Panc1 (cell line): ENCODE measurements around the gene CST1. TPM values are rescaled to one million over a fixed set of nuclear protein-coding genes. Genes with fewer than 3 reads are reported as not detected.
"Not testable (repeated sequence)": the region's sequence is repeated elsewhere in the genome, so short reads cannot be mapped to it uniquely, and the experiment has no call there.

Experiments
- ATAC-seq: fragments of 200-7000 bp; cut with Tn5 transposase; 2 replicates; pipeline ENCODE4 v1.9.1; 2020; ENCODE audit warnings: mild to moderate bottlenecking, moderate library complexity
- Bru-seq: library from RNA; stranded (reverse); fragments of 400-500 nt; gene quantifications from one replicate; lab custom pipeline; 2021; lab: Mats Ljungman, UMichigan
- BruChase-seq, 2 experiments: library from RNA; stranded (reverse); fragments of 400-500 nt; gene quantifications; one replicate each; lab custom pipeline; 2021; lab: Mats Ljungman, UMichigan
- BruUV-seq: library from RNA; stranded (reverse); fragments of 400-500 nt; replicated peaks from 2 replicates; lab custom pipeline; 2021; lab: Mats Ljungman, UMichigan
- CTCF ChIA-PET: fragments of 300-600 bp; sonication (Branson Sonifier 250); formaldehyde crosslinking; loops from one replicate; lab custom pipeline; 2022; ENCODE audit warnings: antibody characterized with exemption; lab: Charles Lee
- POLR2A ChIA-PET: fragments of 300-600 bp; sonication (Branson Sonifier 250); formaldehyde crosslinking; loops from one replicate; lab custom pipeline; 2022; ENCODE audit warnings: antibody characterized with exemption; lab: Charles Lee
- DNase-seq: peaks from one replicate; pipeline ENCODE4 v3.0.0-alpha.2; 2010; ENCODE audit warnings: low read depth, low spot score
- H3K27ac ChIP-seq: 2 replicates; pipeline ENCODE4 v1.5.1; 2011; ENCODE audit warnings: mild to moderate bottlenecking, low read length, inconsistent platforms
- H3K27me3 ChIP-seq: fragments of 200-500 bp; sonication (Bioruptor generic); 2 replicates; pipeline ENCODE4 v1.6.0; 2014; ENCODE audit warnings: low read length, inconsistent platforms; ENCODE audit not compliant: control insufficient read depth, insufficient read depth
- H3K36me3 ChIP-seq: fragments of 200-500 bp; sonication (Bioruptor generic); 2 replicates; pipeline ENCODE4 v1.5.1; 2014; ENCODE audit warnings: inconsistent platforms, mild to moderate bottlenecking, low read length, moderate library complexity; ENCODE audit not compliant: control insufficient read depth, insufficient read depth
- H3K4me1 ChIP-seq: 2 replicates; pipeline ENCODE4 v1.5.1; 2011; ENCODE audit warnings: inconsistent platforms, mild to moderate bottlenecking, low read length, moderate library complexity; ENCODE audit not compliant: control insufficient read depth, insufficient read depth
- H3K4me3 ChIP-seq, 2 experiments: 2 replicates each; pipeline ENCODE4 v1.5.1; 2011 to 2012; ENCODE audit warnings: low read depth in 2 of 2, low read length in 2 of 2, mild to moderate bottlenecking in 2 of 2, inconsistent platforms in 1 of 2, moderate library complexity in 1 of 2
- H3K9me3 ChIP-seq: fragments of 200-500 bp; sonication (Bioruptor generic); 2 replicates; pipeline ENCODE4 v1.5.1; 2014; ENCODE audit warnings: low read depth, mild to moderate bottlenecking, inconsistent platforms, low read length, moderate library complexity; ENCODE audit not compliant: control insufficient read depth, insufficient read depth
- TCF7L2 ChIP-seq: IDR thresholded peaks from 2 replicates; pipeline ENCODE4 v1.6.1; 2011; ENCODE audit warnings: mild to moderate bottlenecking, low read depth, low read length, inconsistent platforms
- in situ Hi-C: cut with HindIII; loops from 2 replicates; pipeline ENCODE4 v1.10.0; 2016; ENCODE audit warnings: low sequenced_read_pairs, low pct_unique_long_range_greater_than_20kb
- intact Hi-C: fragments of 100-400 bp; cut with micrococcal nuclease; formaldehyde crosslinking; loops from one replicate; pipeline ENCODE4 v1.10.0; 2022; ENCODE audit not compliant: unreplicated experiment
- long read RNA-seq: library from polyadenylated mRNA; unstranded; transcript quantifications from one replicate; pipeline ENCODE4 v2.0.0, GENCODE V29; 2021; ENCODE audit not compliant: unreplicated experiment
- polyA plus RNA-seq: library from polyadenylated mRNA; unstranded; fragments of >200 nt; gene quantifications from one replicate; pipeline ENCODE4 v1.2.1, GENCODE V29; 2012; ENCODE audit warnings: missing spikeins; ENCODE audit not compliant: insufficient read length
- total RNA-seq: library from RNA; stranded (reverse); gene quantifications from one replicate; pipeline ENCODE4 v1.2.1, GENCODE V29; 2021; ENCODE audit not compliant: unreplicated experiment
- TF ChIP-seq, protein P1 (sequence below): fragments of 450-650 bp; IDR thresholded peaks from 2 replicates; pipeline ENCODE4 v1.5.1; 2017; ENCODE audit warnings: mild to moderate bottlenecking
- TF ChIP-seq, protein P2 (sequence below), 2 experiments: IDR thresholded peaks; 2 replicates each; pipeline ENCODE4 v1.6.1; 2011 to 2012; ENCODE audit warnings: low read depth in 2 of 2, control low read depth in 1 of 2, low read length in 1 of 2, mild to moderate bottlenecking in 1 of 2, moderate library complexity in 1 of 2; ENCODE audit not compliant: insufficient read depth in 1 of 2

The CST1 gene, protein sequence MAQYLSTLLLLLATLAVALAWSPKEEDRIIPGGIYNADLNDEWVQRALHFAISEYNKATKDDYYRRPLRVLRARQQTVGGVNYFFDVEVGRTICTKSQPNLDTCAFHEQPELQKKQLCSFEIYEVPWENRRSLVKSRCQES
- total RNA-seq = not detected
- polyA plus RNA-seq = not detected
- Bru-seq, nascent RNA = not detected
- BruChase-seq, experiment 1, labeled RNA remaining after a 2-hour chase = not detected
- BruChase-seq, experiment 2, labeled RNA remaining after a 6-hour chase = not detected
- long read RNA-seq = 0 reads

DNA sequence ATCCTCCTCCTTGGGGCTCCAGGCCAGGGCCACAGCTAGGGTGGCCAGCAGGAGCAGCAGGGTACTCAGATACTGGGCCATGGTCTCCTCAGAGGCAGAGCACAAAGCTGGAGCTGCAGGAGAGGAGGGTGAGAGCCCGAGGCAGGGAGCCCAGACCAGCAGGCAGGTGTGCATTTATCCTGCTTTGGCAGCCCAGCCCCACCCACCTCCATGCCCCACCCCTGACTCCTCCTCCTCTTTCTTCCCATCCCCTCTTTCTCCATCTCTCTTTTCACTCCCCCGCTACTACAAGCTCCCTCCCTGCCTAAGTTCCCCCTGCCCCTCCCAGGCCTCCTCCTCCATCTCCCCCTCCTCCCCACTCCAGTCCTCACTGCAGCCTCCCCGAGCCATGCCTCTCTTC lies at the start of gene CST1:
TSS of gene CST1 (minus strand) at position 150 of the 400 bp plus-strand sequence. CDS start at position 81, 69 bp downstream.
- H3K4me3 ChIP-seq, H3K36me3 ChIP-seq, DNase-seq, in situ Hi-C loops, intact Hi-C loops, CTCF ChIA-PET, BruUV-seq, H3K27ac ChIP-seq, H3K9me3 ChIP-seq, H3K4me1 ChIP-seq, POLR2A ChIA-PET, ATAC-seq, H3K27me3 ChIP-seq: not testable (repeated sequence)

DNA sequence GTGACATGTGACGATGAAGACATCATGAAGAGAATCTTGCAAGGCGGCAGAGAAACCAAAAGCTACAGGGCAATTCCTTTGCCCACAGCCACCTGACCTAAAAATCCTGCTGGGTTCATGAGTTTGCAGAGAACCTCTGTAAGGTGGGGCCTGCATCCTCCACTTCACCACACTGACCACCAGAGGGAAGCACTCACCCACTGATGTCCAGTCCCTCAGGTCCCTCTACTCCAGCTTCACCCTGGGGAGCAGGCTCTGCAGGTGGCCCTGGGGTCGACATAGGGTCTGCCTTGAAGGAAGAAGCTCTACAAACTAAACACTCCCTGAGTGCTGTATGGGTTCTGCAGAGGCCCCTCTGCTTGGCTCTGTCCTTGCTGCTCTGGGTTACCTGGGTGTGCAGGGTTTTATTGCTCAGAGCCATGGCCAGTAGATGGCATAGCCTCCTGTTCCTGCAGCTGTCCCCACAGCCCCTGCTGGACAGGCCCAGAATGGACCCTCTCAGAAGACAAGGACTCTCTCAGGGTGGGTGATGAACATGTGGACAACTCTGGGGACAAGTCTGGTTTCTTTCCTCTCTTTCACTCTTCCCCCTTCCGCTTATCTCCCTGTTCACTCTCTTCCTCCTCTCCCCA lies 48.6 kb upstream of the CST1 start:
- POLR2A ChIA-PET, H3K27ac ChIP-seq, H3K4me1 ChIP-seq, H3K9me3 ChIP-seq, H3K27me3 ChIP-seq, H3K36me3 ChIP-seq, intact Hi-C loops, DNase-seq, H3K4me3 ChIP-seq, BruUV-seq, in situ Hi-C loops: not testable (repeated sequence)
- TF ChIP-seq, protein P1, sequence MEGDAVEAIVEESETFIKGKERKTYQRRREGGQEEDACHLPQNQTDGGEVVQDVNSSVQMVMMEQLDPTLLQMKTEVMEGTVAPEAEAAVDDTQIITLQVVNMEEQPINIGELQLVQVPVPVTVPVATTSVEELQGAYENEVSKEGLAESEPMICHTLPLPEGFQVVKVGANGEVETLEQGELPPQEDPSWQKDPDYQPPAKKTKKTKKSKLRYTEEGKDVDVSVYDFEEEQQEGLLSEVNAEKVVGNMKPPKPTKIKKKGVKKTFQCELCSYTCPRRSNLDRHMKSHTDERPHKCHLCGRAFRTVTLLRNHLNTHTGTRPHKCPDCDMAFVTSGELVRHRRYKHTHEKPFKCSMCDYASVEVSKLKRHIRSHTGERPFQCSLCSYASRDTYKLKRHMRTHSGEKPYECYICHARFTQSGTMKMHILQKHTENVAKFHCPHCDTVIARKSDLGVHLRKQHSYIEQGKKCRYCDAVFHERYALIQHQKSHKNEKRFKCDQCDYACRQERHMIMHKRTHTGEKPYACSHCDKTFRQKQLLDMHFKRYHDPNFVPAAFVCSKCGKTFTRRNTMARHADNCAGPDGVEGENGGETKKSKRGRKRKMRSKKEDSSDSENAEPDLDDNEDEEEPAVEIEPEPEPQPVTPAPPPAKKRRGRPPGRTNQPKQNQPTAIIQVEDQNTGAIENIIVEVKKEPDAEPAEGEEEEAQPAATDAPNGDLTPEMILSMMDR = peak; percentile 83
- peak; percentile 99 for ATAC-seq
- CTCF ChIA-PET = interaction anchor here (0.6 kb wide), 1 partner anchor 26 kb away, joined by 3 read pairs; no protein-coding TSS in a partner anchor

DNA sequence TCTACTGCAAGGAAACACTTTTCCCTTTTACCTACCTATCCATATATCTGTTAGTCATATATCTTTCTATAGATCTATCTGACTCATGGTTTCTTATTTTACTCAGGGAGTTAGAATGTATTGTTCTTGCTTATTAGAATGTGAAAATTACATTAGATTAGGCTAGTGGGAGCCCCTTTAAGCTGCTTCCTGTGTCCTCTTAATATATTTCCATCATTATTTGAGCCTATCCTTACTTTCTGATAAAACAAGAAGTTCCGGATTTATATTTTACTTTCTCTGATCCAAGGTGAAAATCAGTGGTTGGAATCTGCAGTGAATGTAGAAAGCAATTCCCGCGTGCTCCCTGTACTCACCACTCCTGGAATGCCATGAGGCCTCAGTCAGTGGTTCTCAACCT lies 44.8 kb upstream of the CST1 start:
- Histone ChIP-seq H3K9me3 (no peaks in the 10 kb centered on the region), H3K4me1 (no peaks in the 10 kb centered on the region), H3K27me3 (no peaks in the 10 kb centered on the region), H3K36me3 (no peaks in the 10 kb centered on the region), H3K27ac (no peak overlapping the region), H3K4me3 (no peak overlapping the region)
- POLR2A ChIA-PET = no interaction called here
- DNase-seq (no peak), ATAC-seq (no peak)
- TF ChIP-seq TCF7L2 = no peak
- TF ChIP-seq, protein P2, sequence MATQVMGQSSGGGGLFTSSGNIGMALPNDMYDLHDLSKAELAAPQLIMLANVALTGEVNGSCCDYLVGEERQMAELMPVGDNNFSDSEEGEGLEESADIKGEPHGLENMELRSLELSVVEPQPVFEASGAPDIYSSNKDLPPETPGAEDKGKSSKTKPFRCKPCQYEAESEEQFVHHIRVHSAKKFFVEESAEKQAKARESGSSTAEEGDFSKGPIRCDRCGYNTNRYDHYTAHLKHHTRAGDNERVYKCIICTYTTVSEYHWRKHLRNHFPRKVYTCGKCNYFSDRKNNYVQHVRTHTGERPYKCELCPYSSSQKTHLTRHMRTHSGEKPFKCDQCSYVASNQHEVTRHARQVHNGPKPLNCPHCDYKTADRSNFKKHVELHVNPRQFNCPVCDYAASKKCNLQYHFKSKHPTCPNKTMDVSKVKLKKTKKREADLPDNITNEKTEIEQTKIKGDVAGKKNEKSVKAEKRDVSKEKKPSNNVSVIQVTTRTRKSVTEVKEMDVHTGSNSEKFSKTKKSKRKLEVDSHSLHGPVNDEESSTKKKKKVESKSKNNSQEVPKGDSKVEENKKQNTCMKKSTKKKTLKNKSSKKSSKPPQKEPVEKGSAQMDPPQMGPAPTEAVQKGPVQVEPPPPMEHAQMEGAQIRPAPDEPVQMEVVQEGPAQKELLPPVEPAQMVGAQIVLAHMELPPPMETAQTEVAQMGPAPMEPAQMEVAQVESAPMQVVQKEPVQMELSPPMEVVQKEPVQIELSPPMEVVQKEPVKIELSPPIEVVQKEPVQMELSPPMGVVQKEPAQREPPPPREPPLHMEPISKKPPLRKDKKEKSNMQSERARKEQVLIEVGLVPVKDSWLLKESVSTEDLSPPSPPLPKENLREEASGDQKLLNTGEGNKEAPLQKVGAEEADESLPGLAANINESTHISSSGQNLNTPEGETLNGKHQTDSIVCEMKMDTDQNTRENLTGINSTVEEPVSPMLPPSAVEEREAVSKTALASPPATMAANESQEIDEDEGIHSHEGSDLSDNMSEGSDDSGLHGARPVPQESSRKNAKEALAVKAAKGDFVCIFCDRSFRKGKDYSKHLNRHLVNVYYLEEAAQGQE (IDR thresholded peaks at IDR 0.05; ENCODE audit: insufficient read depth in 1 of 2, low read depth in 2 of 2, low read length in 1 of 2) = no peak
- TF ChIP-seq, protein P1 = no peak
- in situ Hi-C loops (no loop called here), intact Hi-C loops (no loop called here)
- no TSS peak for BruUV-seq
- CTCF ChIA-PET = no interaction called here
